ENCODE results near the gene CSTB. TPM values are rescaled to one million over a fixed set of nuclear protein-coding genes. Genes with fewer than 3 reads are reported as not detected.

Gene CSTB
- total and polyA plus RNA-seq, 4 donors = 33.2 to 263 (median 181) TPM

DNA sequence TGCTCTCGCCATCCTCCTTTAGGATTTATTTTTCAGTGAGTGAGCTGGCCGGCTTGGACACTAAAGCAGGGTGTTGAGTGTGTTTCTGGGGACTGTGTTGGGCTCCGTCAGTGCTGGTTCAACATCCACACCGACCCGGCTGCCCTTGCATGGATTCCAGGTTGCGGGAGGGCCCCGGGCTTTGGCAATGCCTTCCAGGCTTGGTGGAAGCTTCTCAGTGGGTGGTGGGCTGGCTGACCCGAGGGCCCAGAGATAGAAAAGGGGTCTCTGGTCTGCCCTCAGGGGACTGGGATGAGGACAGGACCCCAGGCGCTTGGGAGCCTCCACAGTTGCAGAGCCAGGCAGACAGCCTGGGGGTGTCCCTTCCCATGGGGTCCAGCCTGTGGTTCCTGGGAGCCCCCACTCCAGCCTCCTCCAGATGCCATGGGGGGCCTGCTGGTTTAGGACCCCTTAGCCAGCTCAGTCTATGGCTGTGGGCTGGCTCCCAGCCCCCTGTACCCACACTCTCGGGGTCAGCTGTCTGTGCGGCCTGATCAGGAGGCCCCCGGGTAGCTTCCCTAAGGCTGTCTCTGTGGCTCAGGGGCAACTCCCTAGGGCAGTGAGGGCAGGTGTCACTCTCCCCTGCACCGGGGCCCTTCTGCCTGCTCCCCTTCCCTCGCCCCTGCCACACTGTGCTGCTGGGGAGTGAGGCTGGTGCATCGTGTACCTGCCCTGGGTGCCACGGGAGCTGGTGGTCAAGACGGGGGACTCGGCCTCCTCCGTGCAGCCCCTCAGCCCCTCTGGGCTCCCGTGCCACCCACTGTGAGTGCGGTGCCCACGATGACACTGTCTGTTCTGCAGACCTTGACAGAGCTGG, 40.6 kb downstream of the CSTB start:
- H3K9me3 ChIP-seq (ENCODE audit: control insufficient read depth in 4 of 4, insufficient read depth in 3 of 4, low read length in 3 of 4) = no peaks in the 10 kb centered on the region
- no peaks in the 10 kb centered on the region for H3K27me3 ChIP-seq (ENCODE audit: control insufficient read depth in 3 of 3, insufficient read depth in 3 of 3, low read length in 2 of 3)
- 88 to 89% methylated on average over 22 of the region's 22 CpGs for WGBS, 2 donors
- peaks cover 0 to 19% (median 6%) of the 10 kb centered on the region in 5 donors for H3K4me1 ChIP-seq (ENCODE audit: control insufficient read depth in 5 of 5, insufficient read depth in 5 of 5, low read length in 5 of 5)
- peak overlapping the region in 1 of 2 donors; percentile 82 for H3K27ac ChIP-seq (ENCODE audit: low read depth in 1 of 2, low read length in 1 of 2)
- ATAC-seq (ENCODE audit: insufficient read depth, low FRiP score) (no peak), DNase-seq (no peak)
- H3K4me3 ChIP-seq = no peak overlapping the region
- H3K36me3 ChIP-seq (ENCODE audit: control insufficient read depth in 4 of 4, insufficient read depth in 4 of 4, low read length in 4 of 4) = peaks cover 0 to 25% (median 0%) of the 10 kb centered on the region in 4 donors
- no peak overlapping the region for H3K9ac ChIP-seq (ENCODE audit: insufficient read depth in 1 of 2, low read length in 2 of 2)
- TF ChIP-seq, protein P1, sequence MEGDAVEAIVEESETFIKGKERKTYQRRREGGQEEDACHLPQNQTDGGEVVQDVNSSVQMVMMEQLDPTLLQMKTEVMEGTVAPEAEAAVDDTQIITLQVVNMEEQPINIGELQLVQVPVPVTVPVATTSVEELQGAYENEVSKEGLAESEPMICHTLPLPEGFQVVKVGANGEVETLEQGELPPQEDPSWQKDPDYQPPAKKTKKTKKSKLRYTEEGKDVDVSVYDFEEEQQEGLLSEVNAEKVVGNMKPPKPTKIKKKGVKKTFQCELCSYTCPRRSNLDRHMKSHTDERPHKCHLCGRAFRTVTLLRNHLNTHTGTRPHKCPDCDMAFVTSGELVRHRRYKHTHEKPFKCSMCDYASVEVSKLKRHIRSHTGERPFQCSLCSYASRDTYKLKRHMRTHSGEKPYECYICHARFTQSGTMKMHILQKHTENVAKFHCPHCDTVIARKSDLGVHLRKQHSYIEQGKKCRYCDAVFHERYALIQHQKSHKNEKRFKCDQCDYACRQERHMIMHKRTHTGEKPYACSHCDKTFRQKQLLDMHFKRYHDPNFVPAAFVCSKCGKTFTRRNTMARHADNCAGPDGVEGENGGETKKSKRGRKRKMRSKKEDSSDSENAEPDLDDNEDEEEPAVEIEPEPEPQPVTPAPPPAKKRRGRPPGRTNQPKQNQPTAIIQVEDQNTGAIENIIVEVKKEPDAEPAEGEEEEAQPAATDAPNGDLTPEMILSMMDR (IDR thresholded peaks at IDR 0.05; ENCODE audit: control extremely low read depth, extremely low read depth) = no peak

DNA sequence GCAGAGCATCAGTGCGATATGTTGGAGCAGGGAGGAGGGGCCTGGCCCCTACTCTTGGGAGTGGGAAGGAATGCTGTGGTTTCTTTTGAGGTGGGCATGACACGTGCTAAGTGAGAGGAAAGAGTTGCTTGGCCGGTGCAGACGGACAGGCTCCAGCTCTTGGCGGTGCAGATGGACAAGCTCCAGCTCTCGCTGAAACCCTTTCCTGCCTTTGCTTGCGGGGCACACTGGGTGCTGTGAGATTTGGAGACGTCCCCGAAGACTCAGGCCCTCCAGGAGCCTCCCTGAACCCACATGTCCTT, 41.2 kb downstream of the CSTB start:
- Histone ChIP-seq H3K9me3 (ENCODE audit: control insufficient read depth in 4 of 4, insufficient read depth in 3 of 4, low read length in 3 of 4) (no peaks in the 10 kb centered on the region), H3K27me3 (ENCODE audit: control insufficient read depth in 3 of 3, insufficient read depth in 3 of 3, low read length in 2 of 3) (no peaks in the 10 kb centered on the region), H3K36me3 (ENCODE audit: control insufficient read depth in 4 of 4, insufficient read depth in 4 of 4, low read length in 4 of 4) (peaks cover 0 to 25% (median 0%) of the 10 kb centered on the region in 4 donors), H3K27ac (ENCODE audit: low read depth in 1 of 2, low read length in 1 of 2) (peak overlapping the region in 1 of 2 donors; percentile 82), H3K4me3 (no peak overlapping the region), H3K4me1 (ENCODE audit: control insufficient read depth in 5 of 5, insufficient read depth in 5 of 5, low read length in 5 of 5) (peaks cover 0 to 20% (median 5%) of the 10 kb centered on the region in 5 donors), H3K9ac (ENCODE audit: insufficient read depth in 1 of 2, low read length in 2 of 2) (no peak overlapping the region)
- peak in 1 of 3 donors; percentile 61 for DNase-seq
- TF ChIP-seq, protein P1 (IDR thresholded peaks at IDR 0.05; ENCODE audit: control extremely low read depth, extremely low read depth) = no peak
- 51 to 52% methylated on average over 9 of the region's 9 CpGs for WGBS, 2 donors
- no peak for ATAC-seq (ENCODE audit: insufficient read depth, low FRiP score)

DNA sequence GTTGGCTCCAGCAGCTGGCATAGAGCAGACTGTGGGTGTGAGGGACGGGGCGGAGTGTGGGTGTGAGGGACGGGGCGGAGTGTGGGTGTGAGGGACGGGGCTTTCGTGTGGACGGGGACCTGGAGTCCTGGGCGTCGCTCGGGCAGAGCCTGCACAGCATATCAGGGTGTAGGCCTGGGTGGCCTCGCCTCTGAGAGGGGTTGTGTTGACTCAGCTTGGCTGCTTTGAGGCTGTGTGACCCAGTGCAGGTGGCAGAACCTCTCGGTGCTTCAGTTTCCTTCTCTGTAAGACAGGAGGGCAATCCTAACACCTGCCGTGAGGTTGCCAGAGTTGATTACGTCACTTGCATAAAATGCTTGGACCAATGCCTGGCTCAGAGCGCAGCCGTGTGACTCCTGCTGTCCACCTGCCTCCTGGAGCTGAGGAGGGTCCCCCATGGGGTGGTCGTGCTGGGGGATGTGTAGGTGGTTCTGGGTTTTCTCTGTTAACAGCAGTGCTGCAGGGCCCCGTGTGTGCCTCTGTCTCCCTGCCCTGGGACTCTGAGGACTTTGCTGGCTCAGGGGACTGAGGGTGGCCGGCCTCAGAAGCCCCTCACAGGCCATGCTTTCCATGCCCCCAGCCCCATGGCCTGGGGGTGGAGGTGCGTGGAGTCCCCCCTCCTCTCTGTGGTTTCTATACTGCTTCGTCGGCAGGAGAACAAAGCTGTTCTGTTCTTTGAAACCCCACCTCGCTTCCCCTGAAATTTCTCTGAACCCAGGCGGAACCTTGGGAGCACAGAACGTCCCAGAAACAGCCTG, 41.8 kb downstream of the CSTB start:
- no peaks in the 10 kb centered on the region for H3K9me3 ChIP-seq (ENCODE audit: control insufficient read depth in 4 of 4, insufficient read depth in 3 of 4, low read length in 3 of 4)
- no peaks in the 10 kb centered on the region for H3K27me3 ChIP-seq (ENCODE audit: control insufficient read depth in 3 of 3, insufficient read depth in 3 of 3, low read length in 2 of 3)
- TF ChIP-seq, protein P1 (IDR thresholded peaks at IDR 0.05; ENCODE audit: control extremely low read depth, extremely low read depth) = no peak
- no peak overlapping the region for H3K4me3 ChIP-seq
- peaks cover 0 to 25% (median 0%) of the 10 kb centered on the region in 4 donors for H3K36me3 ChIP-seq (ENCODE audit: control insufficient read depth in 4 of 4, insufficient read depth in 4 of 4, low read length in 4 of 4)
- peaks cover 0 to 25% (median 6%) of the 10 kb centered on the region in 5 donors for H3K4me1 ChIP-seq (ENCODE audit: control insufficient read depth in 5 of 5, insufficient read depth in 5 of 5, low read length in 5 of 5)
- H3K27ac ChIP-seq (ENCODE audit: low read depth in 1 of 2, low read length in 1 of 2) = peak overlapping the region in 1 of 2 donors; percentile 82
- no peak overlapping the region for H3K9ac ChIP-seq (ENCODE audit: insufficient read depth in 1 of 2, low read length in 2 of 2)
- ATAC-seq (ENCODE audit: insufficient read depth, low FRiP score) (peak; percentile 11), DNase-seq (no peak)
- 63 to 68% methylated on average over 25 of the region's 25 CpGs for WGBS, 2 donors
